GM18951 (cell line): ENCODE measurements around the gene EEF1AKMT3.

Source experiments
- POLR2A ChIP-seq: IDR thresholded peaks from 4 replicates; pipeline ENCODE4 v1.6.1; 2011; ENCODE audit warnings: mild to moderate bottlenecking; ENCODE audit not compliant: insufficient read length, insufficient read depth; ENCODE audit errors: extremely low read depth
- in situ Hi-C: fragments of 300-500 bp; cut with MboI; formaldehyde crosslinking; loops from one replicate; pipeline ENCODE4 v1.12.0; 2022; ENCODE audit warnings: low sequenced_read_pairs, mixed read lengths, inconsistent platforms; ENCODE audit not compliant: unreplicated experiment

The EEF1AKMT3 gene

GRCh38 chr12:57821474-57822214 lies 49.2 kb downstream of the EEF1AKMT3 start:
- no peak for TF ChIP-seq POLR2A
- in situ Hi-C loops: no loop called here

GRCh38 chr12:57822392-57823130 lies 50.1 kb downstream of the EEF1AKMT3 start:
- in situ Hi-C loops: no loop called here
- TF ChIP-seq POLR2A: no peak

- in situ Hi-C loops: no loop called here
- no peak for TF ChIP-seq POLR2A
Measured at GRCh38 chr12:57823131-57823907, 50.9 kb downstream of the EEF1AKMT3 start.

- no peak for TF ChIP-seq POLR2A
- in situ Hi-C loops: no loop called here
Measured at GRCh38 chr12:57823908-57824640, 51.7 kb downstream of the EEF1AKMT3 start.

GRCh38 chr12:57825451-57825850 lies 53.0 kb downstream of the EEF1AKMT3 start:
- in situ Hi-C loops: loop anchor here (5.0 kb wide), 1 partner anchor 87 kb away; no protein-coding TSS in a partner anchor
- TF ChIP-seq POLR2A: no peak

- TF ChIP-seq POLR2A: no peak
- in situ Hi-C loops: loop anchor here (5.0 kb wide), 1 partner anchor 86 kb away; no protein-coding TSS in a partner anchor
Measured at GRCh38 chr12:57826400-57826799, 54.0 kb downstream of the EEF1AKMT3 start.

GRCh38 chr12:57826966-57827365 lies 54.6 kb downstream of the EEF1AKMT3 start:
- in situ Hi-C loops: loop anchor here (5.0 kb wide), 1 partner anchor 85 kb away; no protein-coding TSS in a partner anchor
- TF ChIP-seq POLR2A: no peak

GRCh38 chr12:57829025-57829777 lies 56.8 kb downstream of the EEF1AKMT3 start:
- in situ Hi-C loops: loop anchor here (5.0 kb wide), 1 partner anchor 83 kb away; no protein-coding TSS in a partner anchor
- TF ChIP-seq POLR2A: no peak

GRCh38 chr12:57830393-57830792 lies 58.0 kb downstream of the EEF1AKMT3 start:
- in situ Hi-C loops: no loop called here
- no peak for TF ChIP-seq POLR2A
